ENCODE measurements around the gene MAGI1. TPM values are rescaled to one million over a fixed set of nuclear protein-coding genes. Genes with fewer than 3 reads are reported as not detected.

The MAGI1 gene
- total and polyA plus RNA-seq, 2 experiments from 2014 or later, result 33.9 to 87.0 TPM

DNA sequence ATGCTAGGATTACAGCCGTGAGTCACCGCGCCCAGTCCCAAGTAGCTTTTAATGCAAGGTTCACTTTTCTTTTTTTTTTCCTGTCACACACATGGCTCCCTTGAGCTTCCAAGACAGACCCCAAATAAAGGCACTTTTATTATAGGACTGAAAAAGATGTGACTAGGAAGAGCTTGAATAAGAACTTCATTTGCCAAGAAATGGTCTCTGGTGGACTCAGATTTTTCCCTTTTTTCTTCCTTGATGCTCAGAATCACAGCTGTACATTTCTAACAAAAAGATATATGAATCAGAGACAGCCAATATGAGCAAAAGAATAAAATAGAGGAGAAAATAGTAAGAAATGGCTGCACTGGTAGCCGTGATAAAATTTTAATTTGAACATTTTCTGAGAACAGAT is 337.2 kb downstream of the MAGI1 start:
- H3K9me3 ChIP-seq (ENCODE audit: low read depth), result no peaks in the 10 kb centered on the region
- H3K27ac ChIP-seq, result no peak overlapping the region
- no peaks in the 10 kb centered on the region for H3K27me3 ChIP-seq
- DNase-seq (ENCODE audit: low read depth in 1 of 2, low spot score in 1 of 2), result no peak
- TF ChIP-seq, protein P1, sequence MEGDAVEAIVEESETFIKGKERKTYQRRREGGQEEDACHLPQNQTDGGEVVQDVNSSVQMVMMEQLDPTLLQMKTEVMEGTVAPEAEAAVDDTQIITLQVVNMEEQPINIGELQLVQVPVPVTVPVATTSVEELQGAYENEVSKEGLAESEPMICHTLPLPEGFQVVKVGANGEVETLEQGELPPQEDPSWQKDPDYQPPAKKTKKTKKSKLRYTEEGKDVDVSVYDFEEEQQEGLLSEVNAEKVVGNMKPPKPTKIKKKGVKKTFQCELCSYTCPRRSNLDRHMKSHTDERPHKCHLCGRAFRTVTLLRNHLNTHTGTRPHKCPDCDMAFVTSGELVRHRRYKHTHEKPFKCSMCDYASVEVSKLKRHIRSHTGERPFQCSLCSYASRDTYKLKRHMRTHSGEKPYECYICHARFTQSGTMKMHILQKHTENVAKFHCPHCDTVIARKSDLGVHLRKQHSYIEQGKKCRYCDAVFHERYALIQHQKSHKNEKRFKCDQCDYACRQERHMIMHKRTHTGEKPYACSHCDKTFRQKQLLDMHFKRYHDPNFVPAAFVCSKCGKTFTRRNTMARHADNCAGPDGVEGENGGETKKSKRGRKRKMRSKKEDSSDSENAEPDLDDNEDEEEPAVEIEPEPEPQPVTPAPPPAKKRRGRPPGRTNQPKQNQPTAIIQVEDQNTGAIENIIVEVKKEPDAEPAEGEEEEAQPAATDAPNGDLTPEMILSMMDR (IDR thresholded peaks at IDR 0.05; ENCODE audit: low read depth, low read length), result no peak
- H3K36me3 ChIP-seq, result no peaks in the 10 kb centered on the region
- no peaks in the 10 kb centered on the region for H3K4me1 ChIP-seq (ENCODE audit: low read depth)
- no peak overlapping the region for H3K4me3 ChIP-seq

DNA sequence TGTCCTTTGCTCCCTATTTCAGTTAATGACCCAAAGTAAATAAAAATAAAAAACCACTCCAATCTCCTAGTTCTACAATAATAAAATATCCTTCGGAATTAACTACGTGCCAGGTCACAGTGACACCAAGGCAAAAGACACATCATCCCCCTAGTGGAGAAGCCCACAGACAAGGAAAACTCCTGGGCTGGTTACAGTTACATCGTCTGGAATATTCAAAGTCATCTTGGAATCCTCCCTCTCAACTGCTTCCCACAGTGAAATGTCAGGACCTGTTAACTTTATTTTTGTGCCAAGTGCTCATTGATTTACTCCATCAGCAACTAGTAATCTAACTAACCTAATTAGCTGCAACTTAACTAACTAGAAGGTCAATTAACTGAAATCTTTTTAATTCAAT is 349.3 kb downstream of the MAGI1 start:
- Histone ChIP-seq H3K9me3 (ENCODE audit: low read depth) (no peaks in the 10 kb centered on the region), H3K4me3 (no peak overlapping the region), H3K36me3 (no peaks in the 10 kb centered on the region), H3K27me3 (no peaks in the 10 kb centered on the region), H3K4me1 (ENCODE audit: low read depth) (peaks cover 14% of the 10 kb centered on the region), H3K27ac (no peak overlapping the region)
- TF ChIP-seq, protein P1 (IDR thresholded peaks at IDR 0.05; ENCODE audit: low read depth, low read length), result no peak
- peak in 1 of 2 donors; percentile 8 for DNase-seq (ENCODE audit: low read depth in 1 of 2, low spot score in 1 of 2)

DNA sequence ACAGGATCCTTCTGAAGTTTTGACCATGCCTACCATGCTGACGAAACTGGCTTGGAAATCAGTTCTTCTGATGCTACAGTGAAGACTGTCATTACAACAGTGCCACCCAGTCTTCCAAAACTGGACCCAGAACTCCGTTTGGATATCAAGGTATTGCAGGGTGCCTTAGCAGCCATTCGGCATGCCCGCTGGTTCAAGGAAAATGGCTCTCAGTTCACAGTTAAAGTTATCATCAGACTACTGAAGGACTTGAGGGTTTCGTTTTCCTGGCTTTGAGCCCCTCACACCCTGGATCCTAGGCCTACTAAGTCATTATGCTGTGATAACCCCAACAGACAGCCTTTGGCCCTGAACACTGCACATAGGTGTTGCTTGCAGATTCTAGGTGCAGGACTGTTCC is 351.0 kb downstream of the MAGI1 start:
- no peak overlapping the region for H3K4me3 ChIP-seq
- H3K36me3 ChIP-seq, result no peaks in the 10 kb centered on the region
- TF ChIP-seq, protein P1 (IDR thresholded peaks at IDR 0.05; ENCODE audit: low read depth, low read length), result no peak
- peak overlapping the region; percentile 86 for H3K27ac ChIP-seq
- no peaks in the 10 kb centered on the region for H3K27me3 ChIP-seq
- H3K9me3 ChIP-seq (ENCODE audit: low read depth), result no peaks in the 10 kb centered on the region
- H3K4me1 ChIP-seq (ENCODE audit: low read depth), result peaks cover 14% of the 10 kb centered on the region
- DNase-seq (ENCODE audit: low read depth in 1 of 2, low spot score in 1 of 2), result no peak

DNA sequence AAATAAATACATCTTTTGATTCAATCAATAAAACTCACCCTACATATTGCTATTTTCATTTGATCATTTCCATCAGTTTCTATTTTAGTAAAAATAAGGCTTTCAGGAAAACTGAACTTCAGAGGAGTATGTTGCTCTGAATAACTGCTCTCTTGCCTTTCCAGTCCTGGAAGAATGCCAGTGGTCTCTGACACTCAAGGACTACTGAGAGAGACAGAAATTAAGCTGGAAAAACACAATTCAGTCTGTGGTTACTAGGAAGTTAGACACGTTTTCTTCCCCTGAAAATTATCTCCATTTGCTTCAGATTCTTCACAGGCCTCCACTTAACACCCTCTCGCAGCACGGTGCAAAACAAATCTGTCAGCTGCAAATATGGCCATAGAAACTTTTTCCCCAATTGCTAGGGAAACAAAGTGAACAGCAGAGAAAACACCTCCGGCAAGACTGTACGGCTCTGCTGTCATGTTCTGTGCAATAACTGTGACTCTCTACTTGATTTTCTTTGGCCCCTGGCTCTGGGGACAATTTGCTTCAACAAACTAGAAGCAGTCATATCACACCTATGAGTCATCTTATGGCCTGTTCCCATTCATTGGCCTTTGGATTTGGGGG is 353.0 kb downstream of the MAGI1 start:
- TF ChIP-seq, protein P1 (IDR thresholded peaks at IDR 0.05; ENCODE audit: low read depth, low read length), result no peak
- H3K4me3 ChIP-seq, result no peak overlapping the region
- no peaks in the 10 kb centered on the region for H3K36me3 ChIP-seq
- peaks cover 32% of the 10 kb centered on the region for H3K4me1 ChIP-seq (ENCODE audit: low read depth)
- peak overlapping the region; percentile 86 for H3K27ac ChIP-seq
- H3K9me3 ChIP-seq (ENCODE audit: low read depth), result no peaks in the 10 kb centered on the region
- no peaks in the 10 kb centered on the region for H3K27me3 ChIP-seq
- peak; percentile 66 to 68 for DNase-seq (ENCODE audit: low read depth in 1 of 2, low spot score in 1 of 2)

DNA sequence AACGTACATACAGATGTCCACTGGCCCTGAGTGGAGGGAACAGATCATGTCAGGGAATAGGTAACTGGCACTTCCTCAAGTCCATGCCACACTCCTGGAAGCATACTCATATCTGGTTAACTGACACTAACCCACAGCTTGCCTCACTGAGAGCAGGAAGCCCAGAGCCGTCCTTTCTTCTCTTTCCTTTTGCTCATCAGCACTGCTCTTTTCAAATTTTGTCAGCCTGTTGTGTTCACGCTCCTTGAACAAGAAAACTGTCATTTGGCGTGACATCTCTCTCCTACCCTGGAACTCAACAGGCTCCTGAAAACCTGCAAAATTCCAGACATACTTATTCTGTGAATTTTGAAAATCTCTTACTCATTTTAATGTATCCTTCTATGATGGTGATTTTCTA is 360.2 kb downstream of the MAGI1 start:
- DNase-seq (ENCODE audit: low read depth in 1 of 2, low spot score in 1 of 2), result no peak
- no peak overlapping the region for H3K4me3 ChIP-seq
- peaks cover 49% of the 10 kb centered on the region for H3K4me1 ChIP-seq (ENCODE audit: low read depth)
- H3K9me3 ChIP-seq (ENCODE audit: low read depth), result no peaks in the 10 kb centered on the region
- H3K36me3 ChIP-seq, result no peaks in the 10 kb centered on the region
- TF ChIP-seq, protein P1 (IDR thresholded peaks at IDR 0.05; ENCODE audit: low read depth, low read length), result no peak
- H3K27me3 ChIP-seq, result no peaks in the 10 kb centered on the region
- H3K27ac ChIP-seq, result no peak overlapping the region
